ENCODE data around the gene ALOXE3. TPM values are rescaled to one million over a fixed set of nuclear protein-coding genes. Genes with fewer than 3 reads are reported as not detected.

Gene ALOXE3
- total RNA-seq, 1 donor from 2014 or later: not detected

DNA sequence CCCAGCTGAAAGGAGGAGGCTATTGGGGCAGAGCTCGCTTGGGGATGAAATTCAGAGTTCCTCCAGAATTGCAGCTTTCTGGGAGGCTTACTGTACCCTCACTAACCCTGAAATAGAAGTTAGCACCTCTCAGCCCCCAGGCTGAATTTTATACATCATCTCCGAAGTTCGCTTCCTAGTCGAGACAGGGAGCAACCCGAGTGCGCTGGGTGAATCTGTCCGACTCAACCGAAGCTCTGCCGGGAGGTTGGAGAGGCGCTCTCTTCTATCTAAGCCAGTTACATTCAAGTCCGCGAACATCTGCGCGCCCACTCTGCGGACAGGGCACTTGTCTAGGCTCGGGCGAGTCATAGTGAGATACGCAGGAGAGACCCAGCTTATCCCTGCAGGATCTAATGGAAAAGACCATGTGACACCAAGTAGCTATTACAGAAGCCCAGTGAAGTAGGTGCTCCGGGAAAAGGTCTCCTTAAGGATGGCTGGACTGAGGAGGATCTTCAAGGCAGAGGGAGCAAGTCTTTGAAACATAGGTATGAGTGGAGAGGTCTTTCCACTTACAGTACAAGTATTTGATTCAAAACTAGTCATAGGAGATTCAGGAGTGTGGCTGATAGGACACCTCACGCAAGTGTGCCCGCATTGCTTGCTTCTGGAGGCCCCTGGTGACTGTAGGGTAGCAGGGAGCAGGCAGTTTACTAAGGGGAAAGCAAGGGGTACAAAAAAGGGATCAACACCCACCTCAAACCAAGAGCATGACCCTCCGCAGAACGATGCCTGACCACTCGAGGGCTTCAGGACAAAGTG, 6.2 kb upstream of the ALOXE3 start:
- no peak for DNase-seq (ENCODE audit: low spot score, unreplicated experiment)

DNA sequence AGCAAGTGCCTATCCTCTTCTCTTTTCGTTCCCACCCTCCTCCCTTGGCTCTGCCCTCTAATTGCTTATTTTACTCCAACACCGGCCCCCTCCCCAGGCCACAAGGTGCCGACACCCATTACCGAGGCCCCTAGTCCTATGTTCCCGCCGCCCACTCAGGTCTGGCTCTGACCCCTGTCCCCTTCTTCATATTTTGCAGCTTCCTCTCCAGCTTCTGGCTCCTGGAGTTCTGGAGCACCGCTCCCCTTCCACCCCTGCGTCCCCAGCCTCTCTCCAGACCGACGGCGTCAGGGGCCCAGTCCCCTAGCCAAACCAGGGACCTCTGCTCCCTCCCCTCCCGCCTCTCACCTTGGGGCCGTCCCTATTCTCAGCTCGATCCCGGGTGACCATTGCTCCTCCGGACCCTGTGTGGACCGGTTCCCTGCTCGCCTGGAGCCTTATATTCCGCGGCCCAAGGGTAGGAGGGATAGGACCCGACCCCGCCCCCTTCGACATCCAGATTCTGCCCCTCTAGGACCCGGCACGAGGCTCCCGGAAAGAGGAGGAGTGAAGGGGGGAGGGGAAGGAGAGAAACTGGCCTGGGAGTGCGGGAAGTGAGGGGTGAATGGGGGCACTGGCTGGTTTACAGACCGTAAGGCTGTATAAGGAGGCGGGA, 5.5 kb upstream of the ALOXE3 start, which contains the start of gene HES7:
Gene HES7 (minus strand): TSS at position 412 of the 655 bp plus-strand sequence. CDS start 22 bp downstream, at position 390.
- Mint-ChIP-seq H3K4me3 (ENCODE audit: low read depth) (peak within 1 kb of the TSS; percentile 79), H3K27me3 (peaks cover 66% of the 10 kb centered on the region), H3K9me3 (ENCODE audit: low read depth) (no peaks in the 10 kb centered on the region), H3K4me1 (ENCODE audit: low read depth) (peaks cover 34% of the 10 kb centered on the region), H3K36me3 (ENCODE audit: insufficient read depth) (peaks cover 1% of the 10 kb centered on the region), H3K27ac (peak within 1 kb of the TSS; percentile 84)
- TF ChIP-seq, protein P1, sequence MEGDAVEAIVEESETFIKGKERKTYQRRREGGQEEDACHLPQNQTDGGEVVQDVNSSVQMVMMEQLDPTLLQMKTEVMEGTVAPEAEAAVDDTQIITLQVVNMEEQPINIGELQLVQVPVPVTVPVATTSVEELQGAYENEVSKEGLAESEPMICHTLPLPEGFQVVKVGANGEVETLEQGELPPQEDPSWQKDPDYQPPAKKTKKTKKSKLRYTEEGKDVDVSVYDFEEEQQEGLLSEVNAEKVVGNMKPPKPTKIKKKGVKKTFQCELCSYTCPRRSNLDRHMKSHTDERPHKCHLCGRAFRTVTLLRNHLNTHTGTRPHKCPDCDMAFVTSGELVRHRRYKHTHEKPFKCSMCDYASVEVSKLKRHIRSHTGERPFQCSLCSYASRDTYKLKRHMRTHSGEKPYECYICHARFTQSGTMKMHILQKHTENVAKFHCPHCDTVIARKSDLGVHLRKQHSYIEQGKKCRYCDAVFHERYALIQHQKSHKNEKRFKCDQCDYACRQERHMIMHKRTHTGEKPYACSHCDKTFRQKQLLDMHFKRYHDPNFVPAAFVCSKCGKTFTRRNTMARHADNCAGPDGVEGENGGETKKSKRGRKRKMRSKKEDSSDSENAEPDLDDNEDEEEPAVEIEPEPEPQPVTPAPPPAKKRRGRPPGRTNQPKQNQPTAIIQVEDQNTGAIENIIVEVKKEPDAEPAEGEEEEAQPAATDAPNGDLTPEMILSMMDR (IDR thresholded peaks at IDR 0.05; ENCODE audit: unreplicated experiment): no peak
- DNase-seq (ENCODE audit: low spot score, unreplicated experiment): no peak

More for the DNA sequence above, 6.2 kb upstream of the ALOXE3 start:
- peak overlapping the region; percentile 84 for H3K27ac Mint-ChIP-seq
- H3K4me1 Mint-ChIP-seq (ENCODE audit: low read depth): peaks cover 34% of the 10 kb centered on the region
- TF ChIP-seq, protein P1 (IDR thresholded peaks at IDR 0.05; ENCODE audit: unreplicated experiment): no peak
- H3K27me3 Mint-ChIP-seq: peaks cover 73% of the 10 kb centered on the region
- H3K4me3 Mint-ChIP-seq (ENCODE audit: low read depth): peak overlapping the region; percentile 79
- no peaks in the 10 kb centered on the region for H3K9me3 Mint-ChIP-seq (ENCODE audit: low read depth)
- H3K36me3 Mint-ChIP-seq (ENCODE audit: insufficient read depth): peaks cover 1% of the 10 kb centered on the region

DNA sequence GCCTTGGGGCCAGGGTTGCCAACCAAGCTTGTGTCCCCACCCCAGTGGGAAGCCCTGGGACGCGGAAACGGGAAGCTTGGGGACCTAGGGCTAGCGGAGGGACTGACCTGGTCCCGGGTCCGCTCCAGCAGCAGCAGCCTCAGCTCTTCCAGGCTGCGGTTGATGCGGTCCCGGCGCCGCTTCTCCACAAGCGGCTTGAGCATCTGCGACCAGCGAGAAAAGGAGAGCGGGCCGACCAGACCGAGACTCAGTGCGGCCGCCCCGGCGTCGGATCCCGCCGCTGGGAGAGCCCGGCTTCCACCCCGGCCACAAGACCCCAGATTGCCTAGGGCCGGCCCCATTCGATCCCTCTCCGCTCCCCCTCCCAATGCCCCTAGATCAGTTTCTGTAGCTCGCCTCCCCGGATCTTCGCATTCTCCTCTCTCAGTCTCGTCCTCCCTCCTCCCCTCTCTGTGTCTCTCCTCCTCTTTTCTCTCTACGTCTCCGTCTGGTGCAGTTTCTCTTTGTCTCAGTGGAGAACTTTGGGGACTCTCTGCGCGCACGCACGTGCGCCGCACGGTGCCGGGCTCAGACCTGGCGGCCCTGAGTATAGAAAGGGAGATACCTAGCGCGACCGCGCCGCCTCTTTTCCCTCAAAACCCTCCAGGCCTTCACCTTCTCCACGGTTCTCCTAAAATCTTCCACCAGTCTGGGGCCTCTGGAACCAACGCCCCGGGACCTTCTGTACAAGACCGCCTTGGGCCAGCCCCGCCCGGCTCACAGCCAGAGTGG, 4.8 kb upstream of the ALOXE3 start:
- peaks cover 67% of the 10 kb centered on the region for H3K27me3 Mint-ChIP-seq

DNA sequence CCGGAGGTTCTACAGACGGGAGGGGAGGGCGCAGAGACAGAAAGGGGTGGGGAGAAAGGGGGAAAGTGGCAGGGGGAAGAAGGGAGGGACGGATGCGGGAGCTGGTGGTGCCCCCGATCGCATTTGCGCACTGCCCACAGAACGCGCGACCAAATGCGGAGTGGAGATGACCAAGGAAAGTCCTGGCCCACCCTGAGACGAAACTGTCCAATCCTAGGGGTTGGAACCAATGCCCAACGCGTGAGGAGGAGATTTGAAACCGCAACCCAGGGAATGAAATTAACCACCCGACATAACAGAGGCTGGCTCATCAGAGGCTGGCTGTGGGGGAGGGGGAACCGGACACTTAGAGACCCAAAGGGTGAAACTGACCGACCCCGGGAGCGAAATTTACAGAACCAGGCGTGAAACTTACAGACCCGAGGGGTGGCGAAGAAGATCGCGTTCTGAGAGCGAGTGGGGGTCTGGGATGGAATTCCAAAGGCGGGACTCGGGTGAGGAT, 4.2 kb upstream of the ALOXE3 start:
- no peak for DNase-seq (ENCODE audit: low spot score, unreplicated experiment)
- peak overlapping the region; percentile 79 for H3K4me3 Mint-ChIP-seq (ENCODE audit: low read depth)
- H3K9me3 Mint-ChIP-seq (ENCODE audit: low read depth): no peaks in the 10 kb centered on the region
- peaks cover 1% of the 10 kb centered on the region for H3K36me3 Mint-ChIP-seq (ENCODE audit: insufficient read depth)
- TF ChIP-seq, protein P1 (IDR thresholded peaks at IDR 0.05; ENCODE audit: unreplicated experiment): no peak
- H3K4me1 Mint-ChIP-seq (ENCODE audit: low read depth): peaks cover 43% of the 10 kb centered on the region
- peaks cover 72% of the 10 kb centered on the region for H3K27me3 Mint-ChIP-seq
- H3K27ac Mint-ChIP-seq: peak overlapping the region; percentile 19

More for the DNA sequence above, 4.8 kb upstream of the ALOXE3 start:
- H3K9me3 Mint-ChIP-seq (ENCODE audit: low read depth): no peaks in the 10 kb centered on the region
- peaks cover 1% of the 10 kb centered on the region for H3K36me3 Mint-ChIP-seq (ENCODE audit: insufficient read depth)
- DNase-seq (ENCODE audit: low spot score, unreplicated experiment): no peak
- H3K27ac Mint-ChIP-seq: no peak overlapping the region
- TF ChIP-seq, protein P1 (IDR thresholded peaks at IDR 0.05; ENCODE audit: unreplicated experiment): no peak
- peaks cover 38% of the 10 kb centered on the region for H3K4me1 Mint-ChIP-seq (ENCODE audit: low read depth)
- H3K4me3 Mint-ChIP-seq (ENCODE audit: low read depth): peak overlapping the region; percentile 79

All from progenitor cell of endocrine pancreas (in vitro differentiated cells).